Endothelial cell of hepatic sinusoid (primary cell): Measurements from ENCODE around the gene CABYR.

ENCODE experiments used
- in situ Hi-C: cut with HindIII; loops from 2 replicates; pipeline ENCODE4 v1.10.0; 2017; ENCODE audit warnings: low sequenced_read_pairs

CABYR gene

DNA sequence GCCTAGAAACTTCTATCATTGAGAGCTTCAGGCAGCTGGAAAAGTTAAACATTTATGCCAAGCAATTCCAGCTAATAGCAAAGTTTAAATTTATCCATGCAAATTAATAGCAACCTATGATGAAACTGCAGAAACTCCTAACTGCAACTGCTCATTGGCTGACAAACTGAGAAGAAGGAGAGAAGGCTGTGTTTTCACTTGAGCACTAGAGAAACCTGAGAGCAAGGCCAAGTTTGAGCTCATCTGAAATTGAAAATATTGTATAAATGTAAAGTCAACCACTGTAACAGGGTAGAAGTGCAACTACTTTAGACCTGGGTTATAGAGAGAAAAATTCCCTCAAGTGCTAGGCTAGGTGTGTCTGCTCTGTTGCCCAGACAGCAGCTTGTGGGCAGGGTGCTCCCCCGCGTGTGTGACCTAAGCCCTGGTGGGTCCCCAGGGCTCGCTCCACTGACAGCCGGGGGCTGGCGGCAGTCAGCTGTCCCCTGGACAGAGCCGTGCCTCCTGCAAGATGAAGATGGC lies 50.2 kb downstream of the CABYR start:
- in situ Hi-C loops: no loop called here

DNA sequence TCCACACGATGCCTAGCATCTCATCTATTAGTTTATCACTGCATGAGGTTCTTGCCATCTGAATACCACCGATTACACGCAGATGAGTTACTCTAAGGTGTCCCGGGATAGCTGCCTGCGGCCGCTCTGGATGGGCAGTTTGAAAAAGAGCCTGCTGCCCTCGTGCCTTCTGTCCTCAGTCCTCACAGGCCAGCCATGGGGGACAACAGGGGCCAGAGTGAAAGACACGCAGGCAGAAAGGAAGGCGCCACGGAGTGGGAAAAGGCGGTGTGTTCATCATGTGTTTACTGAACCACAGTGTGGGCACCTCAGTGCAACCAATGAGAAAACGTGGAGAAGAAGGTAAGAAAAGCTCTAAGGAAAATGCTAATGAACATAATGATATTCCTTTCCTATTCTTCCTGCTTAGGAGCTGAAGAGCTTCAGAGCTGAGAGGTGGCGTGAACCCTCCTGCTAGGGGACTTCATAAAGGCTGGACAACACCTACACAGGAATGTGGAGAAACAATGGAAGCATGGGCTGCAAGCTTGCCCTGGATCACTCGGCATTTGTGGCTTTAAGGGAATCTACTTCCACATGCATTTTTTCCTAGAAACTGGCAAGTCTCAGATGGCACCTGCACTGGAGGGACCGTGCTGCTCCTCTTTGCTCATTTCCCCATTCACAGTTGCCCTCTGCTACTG lies 50.9 kb downstream of the CABYR start:
- in situ Hi-C loops: loop anchor here (5.0 to 10.0 kb wide), 3 partner anchors 37 to 75 kb away; no protein-coding TSS in a partner anchor

DNA sequence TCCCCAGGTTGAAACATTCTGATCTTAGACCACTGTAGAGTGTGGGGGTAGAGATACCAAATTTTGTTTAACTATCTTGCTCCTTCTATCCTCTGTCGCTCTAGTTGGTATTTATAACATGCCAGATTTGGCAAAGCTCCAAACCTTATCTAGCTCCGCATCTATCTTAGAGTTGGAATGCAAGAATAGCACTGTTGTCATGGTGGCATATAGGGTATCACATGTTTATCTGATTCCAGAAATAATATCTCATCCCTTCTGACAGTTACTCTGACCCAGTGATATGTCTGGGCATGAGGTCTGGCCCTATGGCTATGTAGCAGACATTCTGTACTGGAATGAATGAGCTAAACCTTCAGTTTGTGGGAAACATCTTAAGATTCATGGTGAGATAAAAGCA lies 51.7 kb downstream of the CABYR start:
- in situ Hi-C loops: loop anchor here (5.0 to 10.0 kb wide), 3 partner anchors 37 to 74 kb away; no protein-coding TSS in a partner anchor

DNA sequence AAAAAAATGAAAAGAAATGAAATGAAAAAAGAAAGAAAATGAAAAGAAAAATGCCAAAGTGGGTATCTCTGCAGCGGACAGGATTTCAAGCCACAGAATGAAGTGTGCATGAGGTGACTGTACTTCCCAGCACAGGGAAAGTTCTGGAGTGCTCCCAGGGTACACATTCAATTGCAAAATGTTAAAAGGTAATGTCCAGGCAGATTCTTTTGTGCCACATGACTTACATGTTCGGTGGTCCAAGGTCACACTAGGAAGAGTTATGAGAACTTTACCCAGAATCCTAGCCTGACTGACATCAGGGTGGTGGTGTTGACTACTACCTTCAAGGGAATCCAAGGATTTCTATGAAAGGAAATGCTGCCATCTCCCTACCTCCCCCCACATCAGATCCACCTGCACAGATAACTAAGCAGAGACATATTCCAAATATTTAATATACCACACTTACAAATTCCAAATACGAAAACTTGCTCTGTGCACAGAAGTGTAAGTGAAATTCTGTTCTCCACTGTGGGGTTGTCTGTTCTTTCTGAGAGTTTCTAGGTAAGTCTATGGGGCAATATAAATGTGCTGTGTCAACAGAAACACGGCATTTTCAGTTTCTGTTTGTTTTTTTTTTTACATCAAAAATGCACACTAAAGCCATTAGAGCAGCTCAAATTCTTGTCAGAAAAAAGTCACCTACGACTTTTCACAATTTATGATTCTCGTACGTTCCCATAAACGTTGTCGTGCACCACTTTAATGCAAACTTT lies 56.6 kb downstream of the CABYR start:
- in situ Hi-C loops: loop anchor here (10.0 kb wide), 1 partner anchor 69 kb away; no protein-coding TSS in a partner anchor

DNA sequence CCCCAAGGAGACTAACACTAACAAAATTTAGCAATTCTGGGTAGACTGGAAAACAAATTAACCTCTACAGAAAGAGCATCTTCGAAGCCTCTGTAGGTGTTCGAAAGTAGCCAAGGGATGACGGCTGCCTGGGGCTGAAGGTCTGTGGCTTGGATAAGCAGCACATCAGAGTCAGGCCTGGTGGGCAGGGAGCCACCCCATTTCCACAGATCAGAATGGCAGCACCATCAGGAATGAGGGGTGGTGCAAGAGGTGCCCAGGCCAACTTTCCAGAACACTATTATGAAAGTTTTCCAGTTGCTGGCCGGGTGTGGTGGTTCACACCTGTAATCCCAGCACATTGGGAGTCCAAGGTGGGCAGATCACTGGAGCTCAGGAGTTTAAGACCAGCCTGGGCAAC lies 57.9 kb downstream of the CABYR start:
- in situ Hi-C loops: loop anchor here (10.0 kb wide), 1 partner anchor 68 kb away; no protein-coding TSS in a partner anchor

DNA sequence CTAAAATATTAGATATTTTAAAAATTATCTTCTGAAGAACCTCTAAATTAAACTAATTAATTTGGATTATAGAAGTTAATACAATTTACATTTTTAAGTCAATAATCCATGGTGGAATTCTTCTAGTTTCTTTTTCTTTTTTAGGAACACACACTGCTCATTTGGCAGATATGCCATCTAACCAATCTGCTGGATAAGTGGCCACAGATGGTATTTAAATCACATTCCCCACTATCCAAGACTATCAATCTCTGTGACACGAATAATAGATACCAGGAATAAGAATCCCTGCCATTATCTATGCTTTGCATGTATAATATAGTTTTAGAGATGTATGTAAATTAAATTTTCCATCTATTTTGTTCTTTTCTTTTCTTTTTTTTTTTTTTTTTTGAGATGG lies 58.5 kb downstream of the CABYR start:
- in situ Hi-C loops: loop anchor here (10.0 kb wide), 1 partner anchor 67 kb away; no protein-coding TSS in a partner anchor

DNA sequence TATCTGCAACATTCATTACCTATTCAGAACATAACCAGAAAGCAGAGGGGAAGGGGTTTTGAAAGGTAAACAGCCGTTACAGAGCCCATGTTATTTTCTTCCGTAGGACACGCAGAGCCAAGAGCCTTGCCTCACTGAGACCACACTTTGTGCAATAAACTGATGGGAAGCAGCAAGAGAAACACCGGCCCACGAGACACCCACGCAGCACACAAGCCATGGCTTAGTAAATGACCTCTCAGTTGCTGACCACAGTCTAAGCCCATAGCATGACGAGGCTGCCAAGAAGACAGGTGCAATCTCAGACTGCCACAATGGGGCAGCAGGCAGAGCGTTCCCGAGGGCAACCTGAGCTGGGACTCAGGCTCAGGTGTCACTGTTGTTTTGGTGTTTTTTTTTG lies 59.6 kb downstream of the CABYR start:
- in situ Hi-C loops: loop anchor here (10.0 kb wide), 1 partner anchor 66 kb away; no protein-coding TSS in a partner anchor

DNA sequence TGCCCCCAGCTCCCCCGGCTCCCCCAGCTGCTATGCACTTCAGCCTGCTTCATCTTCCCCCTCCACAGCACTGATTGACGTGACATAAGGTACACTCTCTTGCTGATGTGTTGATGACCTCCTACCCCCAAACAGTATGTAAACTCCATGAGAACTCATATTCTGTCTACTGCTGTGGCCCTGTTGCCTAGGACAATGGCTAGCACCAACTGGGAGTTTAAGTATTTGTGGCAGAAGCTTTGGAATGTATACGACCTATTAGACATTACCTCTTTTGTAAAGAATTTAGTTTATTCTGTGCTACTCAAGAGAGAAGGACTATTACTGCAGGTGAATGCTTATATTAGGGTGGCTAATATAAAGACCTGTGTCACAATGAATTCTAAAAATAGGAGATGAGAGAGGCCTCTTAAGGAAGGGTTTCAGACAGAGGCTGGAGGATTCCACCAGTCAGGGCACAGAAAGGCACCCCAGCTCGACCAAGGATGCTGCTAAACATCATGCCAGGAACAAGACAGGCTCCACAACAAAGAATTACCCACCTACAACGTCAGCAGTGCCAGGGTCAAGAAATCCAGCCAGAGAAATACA lies 60.6 kb downstream of the CABYR start:
- in situ Hi-C loops: loop anchor here (10.0 kb wide), 1 partner anchor 65 kb away; no protein-coding TSS in a partner anchor

DNA sequence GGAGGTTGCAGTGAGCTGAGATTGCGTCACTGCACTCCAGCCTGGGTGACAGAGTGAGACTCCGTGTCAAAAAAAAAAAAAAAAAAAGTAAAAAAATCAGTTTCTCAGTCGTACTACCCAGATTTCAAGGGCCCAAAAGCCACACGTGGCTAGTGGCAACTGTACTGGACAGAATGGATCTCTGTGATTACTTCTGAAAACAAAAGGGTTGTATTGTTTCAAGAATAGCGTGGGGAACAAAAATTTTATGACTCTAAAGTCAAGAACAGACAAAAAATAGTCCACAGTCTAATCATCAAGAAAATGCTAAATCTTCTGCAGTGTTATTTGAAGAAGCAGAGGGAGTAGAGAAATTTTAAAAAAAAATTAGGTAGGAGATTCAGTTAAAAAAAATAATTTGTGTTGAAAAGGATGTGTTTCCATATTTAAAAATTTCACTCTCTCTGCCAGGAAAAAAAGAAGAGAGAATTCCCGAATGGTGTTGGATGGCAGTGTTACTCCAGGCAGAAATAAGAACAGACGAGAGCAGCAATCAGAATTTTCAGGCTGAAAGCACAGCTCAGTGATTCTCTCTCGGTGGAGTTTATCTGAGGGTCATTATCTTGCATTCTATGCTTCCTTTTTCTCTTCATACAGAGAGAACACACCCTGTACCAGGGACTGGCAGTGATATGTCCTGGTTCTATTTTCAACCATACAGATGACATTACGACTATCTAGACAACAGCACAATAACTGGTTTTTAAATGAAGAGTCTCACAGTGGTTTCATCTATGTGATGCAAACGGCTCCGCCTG lies 61.8 kb downstream of the CABYR start:
- in situ Hi-C loops: no loop called here

DNA sequence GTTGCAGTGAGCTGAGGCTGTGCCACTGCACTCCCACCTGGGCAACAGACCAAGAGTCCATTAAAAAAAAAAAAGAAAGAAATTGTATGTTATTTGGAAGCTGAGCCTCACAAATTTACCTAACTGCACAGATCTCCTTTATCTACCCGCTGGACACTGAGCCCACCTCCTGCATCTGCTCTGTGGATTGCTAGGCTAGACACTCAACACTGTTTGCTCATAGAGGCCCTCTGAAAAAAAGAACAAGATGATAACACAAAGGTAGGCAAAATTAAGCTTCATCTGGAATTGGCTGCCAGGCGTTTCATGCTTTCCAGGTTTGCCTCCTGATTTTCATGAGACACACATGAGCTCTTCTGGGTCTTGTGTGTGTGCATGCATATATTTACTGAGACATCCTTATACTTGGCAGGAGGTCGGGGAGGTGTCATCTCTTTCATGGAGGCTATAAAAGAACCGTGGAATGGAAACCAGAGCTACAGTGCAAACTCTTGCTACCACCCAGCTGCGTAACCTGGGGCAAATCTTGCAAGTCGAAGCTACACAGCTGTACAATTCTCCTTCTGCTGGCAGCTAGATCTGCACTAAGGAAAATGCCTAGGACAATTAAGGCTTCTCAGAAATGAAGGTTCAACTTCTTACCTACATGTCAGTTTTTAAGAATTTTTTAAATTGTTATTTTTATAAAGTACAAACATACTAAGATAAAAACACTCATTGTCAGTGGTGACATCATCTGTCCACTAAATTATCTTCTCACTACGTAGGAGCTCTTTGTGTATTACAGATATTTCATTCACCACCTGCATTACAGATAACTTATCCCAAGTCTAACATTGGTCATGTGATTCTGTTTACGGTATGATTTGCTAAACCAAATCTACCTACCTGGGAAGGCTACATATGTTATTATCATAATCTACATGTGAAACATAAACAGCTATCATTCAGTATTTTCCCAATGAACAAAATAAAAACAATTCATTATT lies 63.1 kb downstream of the CABYR start:
- in situ Hi-C loops: no loop called here

DNA sequence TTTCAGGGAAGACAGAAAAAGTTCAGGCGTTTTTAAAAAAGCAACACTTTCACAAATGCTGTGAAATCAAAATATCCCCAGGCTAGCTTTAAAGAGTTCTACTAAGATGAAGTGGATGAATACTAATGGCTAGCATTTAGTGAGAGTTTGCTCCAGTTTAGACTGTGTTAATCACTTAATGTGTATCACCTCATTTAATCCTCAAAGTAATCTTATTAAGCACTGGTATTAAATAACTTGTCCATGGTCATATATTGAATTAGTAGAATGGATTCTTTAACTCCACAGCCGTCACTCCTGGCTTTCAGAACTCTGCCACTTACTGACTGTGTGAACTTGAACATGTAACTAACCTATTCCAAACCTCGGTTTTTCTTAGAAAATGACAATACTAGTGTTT lies 66.0 kb downstream of the CABYR start:
- in situ Hi-C loops: no loop called here

DNA sequence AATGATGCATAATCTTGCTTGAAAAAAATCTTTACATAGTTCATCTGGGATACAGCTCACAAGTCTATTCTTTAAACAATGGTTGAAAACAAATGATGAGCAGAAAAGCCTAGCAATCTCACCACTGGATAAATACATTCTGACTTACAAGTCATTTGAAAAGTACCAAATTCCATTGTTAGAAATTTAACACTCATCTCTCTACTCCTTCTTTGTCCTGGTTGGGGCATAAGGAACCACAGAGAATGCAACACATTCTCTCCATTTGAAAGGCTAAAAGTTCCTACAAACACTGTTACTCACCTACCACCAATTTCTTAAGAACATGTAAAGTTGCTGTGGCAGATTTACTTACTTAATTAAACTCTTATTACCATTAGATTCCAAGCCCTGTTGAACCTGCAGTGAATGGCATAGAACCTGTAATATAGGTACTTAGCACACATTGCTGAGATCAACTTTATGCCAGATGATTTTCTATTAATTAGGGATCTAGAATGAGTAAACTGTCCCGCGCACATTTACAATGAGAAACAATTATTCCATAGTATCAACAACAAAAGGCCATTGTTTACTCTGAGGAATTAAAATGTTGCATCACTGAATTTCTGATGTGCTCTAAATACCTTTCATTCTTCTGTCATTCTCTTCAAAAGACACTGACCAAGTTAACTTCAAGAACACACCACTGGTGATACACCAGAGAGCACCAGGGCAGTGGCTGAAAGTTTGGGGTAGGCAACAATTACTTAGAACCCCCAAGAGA lies 69.6 kb downstream of the CABYR start:
- in situ Hi-C loops: no loop called here

DNA sequence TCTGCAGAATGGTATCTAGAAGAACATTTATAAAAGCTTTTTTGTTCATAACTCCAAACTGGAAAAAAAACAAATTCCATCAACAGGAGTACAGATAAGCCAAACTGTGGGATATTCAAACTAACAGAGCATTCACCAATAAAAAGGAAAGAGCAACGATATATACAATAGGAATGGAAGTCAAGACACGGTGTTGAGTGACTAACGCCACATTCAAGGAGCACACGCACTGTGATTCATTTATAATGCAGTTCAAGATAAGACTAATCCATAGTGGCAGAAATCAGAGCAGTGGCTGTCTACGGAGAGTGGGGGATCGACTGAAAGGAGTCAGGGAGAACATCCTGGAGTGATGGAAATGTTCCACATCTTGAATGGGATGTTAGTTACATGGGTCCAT lies 70.7 kb downstream of the CABYR start:
- in situ Hi-C loops: no loop called here
